HG02571 (cell line): ENCODE measurements around the gene DNAH2.

Experiments
- ATAC-seq: cut with Tn5 transposase; IDR thresholded peaks from one replicate; pipeline ENCODE4 v1.9.1; 2021; ENCODE audit warnings: mild to moderate bottlenecking, moderate library complexity; ENCODE audit not compliant: unreplicated experiment

Gene DNAH2

GRCh38 chr17:7848131-7848579 is 130.6 kb downstream of the DNAH2 start:
- ATAC-seq: no peak

GRCh38 chr17:7848739-7849129 is 131.2 kb downstream of the DNAH2 start:
- ATAC-seq: no peak

- ATAC-seq: no peak
These were observed 131.7 kb downstream of the DNAH2 start for GRCh38 chr17:7849130-7849750.

GRCh38 chr17:7849751-7850504 is 132.4 kb downstream of the DNAH2 start:
- no peak for ATAC-seq

GRCh38 chr17:7850701-7851437 is 133.3 kb downstream of the DNAH2 start:
- ATAC-seq: no peak

- peak; percentile 60 for ATAC-seq
These were observed 134.1 kb downstream of the DNAH2 start for GRCh38 chr17:7851438-7852261.

- ATAC-seq: no peak
These were observed 134.7 kb downstream of the DNAH2 start for GRCh38 chr17:7852262-7852670.

GRCh38 chr17:7852919-7853690 is 135.6 kb downstream of the DNAH2 start:
- ATAC-seq: no peak

- no peak for ATAC-seq
These were observed 136.1 kb downstream of the DNAH2 start for GRCh38 chr17:7853691-7854038.

GRCh38 chr17:7854078-7854777 is 136.7 kb downstream of the DNAH2 start:
- no peak for ATAC-seq

GRCh38 chr17:7854851-7855659 is 137.5 kb downstream of the DNAH2 start, which contains the start of gene TMEM88:
TSS of gene TMEM88 (plus strand) at chr17:7855066. CDS start at chr17:7855075, 9 bp downstream.
- no peak for ATAC-seq

GRCh38 chr17:7855660-7856010 is 138.1 kb downstream of the DNAH2 start:
- ATAC-seq: no peak

- ATAC-seq: no peak
These were observed 138.7 kb downstream of the DNAH2 start for GRCh38 chr17:7856011-7856810.

- peak; percentile 70 for ATAC-seq
These were observed 139.5 kb downstream of the DNAH2 start, which contains the start of gene NAA38 for GRCh38 chr17:7856811-7857712. TSS of gene NAA38 (minus strand) at chr17:7857559. CDS start at chr17:7857463, 96 bp downstream.

GRCh38 chr17:7857713-7858521 is 140.4 kb downstream of the DNAH2 start, which contains the start of gene CYB5D1:
TSS of gene CYB5D1 (plus strand) at chr17:7858003. CDS start at chr17:7858135, 132 bp downstream.
- peak; percentile 34 for ATAC-seq

- ATAC-seq: no peak
These were observed 140.9 kb downstream of the DNAH2 start for GRCh38 chr17:7858522-7858810.
